NCI-H1417 treated with DMSO at 0.1 percent for 48 hours (cell line): ENCODE data around the gene LTBP4.

Experiments
- DNase-seq: peaks from one replicate; lab custom pipeline; 2025; lab: John Stamatoyannopoulos, UW

LTBP4 gene

DNA sequence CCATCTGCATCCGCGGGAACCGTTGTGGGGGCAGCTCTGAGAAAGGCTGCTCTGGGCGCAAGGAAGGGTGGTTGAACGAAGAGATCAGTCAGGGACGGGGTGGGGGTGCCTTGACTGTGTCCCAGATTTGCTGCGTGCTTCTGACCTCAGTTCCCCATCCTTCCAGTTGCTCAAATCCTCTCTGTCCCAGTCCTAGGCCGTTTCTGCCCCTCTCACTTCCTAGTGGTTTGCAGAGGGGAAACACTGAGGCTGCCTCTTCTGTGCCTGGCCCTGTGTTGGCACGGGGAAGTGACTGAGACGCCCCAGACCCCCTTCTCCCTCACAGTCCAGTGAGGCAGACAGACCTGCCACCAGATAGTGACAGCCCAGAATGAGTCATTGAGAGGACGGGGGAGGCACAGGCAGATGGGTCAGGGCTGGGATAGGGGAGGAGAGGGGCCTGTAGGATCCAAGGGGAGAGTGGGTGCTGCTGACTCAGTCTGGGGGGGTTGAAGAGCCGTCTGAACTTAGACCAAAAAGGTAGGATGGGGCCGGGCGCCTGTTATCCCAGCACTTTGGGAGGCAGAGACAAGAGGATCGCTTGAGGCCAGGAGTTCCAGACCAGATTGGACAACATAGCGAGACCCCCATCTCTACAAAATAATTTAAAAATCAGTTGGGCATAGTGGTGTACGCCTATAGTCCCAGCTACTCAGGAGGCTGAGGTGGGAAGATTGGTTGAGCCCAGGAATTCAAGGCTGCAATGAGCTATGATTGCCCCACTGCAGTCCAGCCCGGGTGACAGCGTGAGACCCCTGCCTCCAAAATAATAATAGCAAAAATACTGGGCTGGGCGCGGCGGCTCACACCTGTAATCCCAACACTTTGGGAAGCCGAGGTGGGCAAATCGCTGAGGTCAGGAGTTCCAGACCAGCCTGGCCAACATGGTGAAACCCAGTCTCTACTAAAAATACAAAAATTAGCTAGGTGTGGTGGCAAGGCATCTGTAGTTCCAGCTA lies 62.8 kb downstream of the LTBP4 start:
- no peak for DNase-seq

DNA sequence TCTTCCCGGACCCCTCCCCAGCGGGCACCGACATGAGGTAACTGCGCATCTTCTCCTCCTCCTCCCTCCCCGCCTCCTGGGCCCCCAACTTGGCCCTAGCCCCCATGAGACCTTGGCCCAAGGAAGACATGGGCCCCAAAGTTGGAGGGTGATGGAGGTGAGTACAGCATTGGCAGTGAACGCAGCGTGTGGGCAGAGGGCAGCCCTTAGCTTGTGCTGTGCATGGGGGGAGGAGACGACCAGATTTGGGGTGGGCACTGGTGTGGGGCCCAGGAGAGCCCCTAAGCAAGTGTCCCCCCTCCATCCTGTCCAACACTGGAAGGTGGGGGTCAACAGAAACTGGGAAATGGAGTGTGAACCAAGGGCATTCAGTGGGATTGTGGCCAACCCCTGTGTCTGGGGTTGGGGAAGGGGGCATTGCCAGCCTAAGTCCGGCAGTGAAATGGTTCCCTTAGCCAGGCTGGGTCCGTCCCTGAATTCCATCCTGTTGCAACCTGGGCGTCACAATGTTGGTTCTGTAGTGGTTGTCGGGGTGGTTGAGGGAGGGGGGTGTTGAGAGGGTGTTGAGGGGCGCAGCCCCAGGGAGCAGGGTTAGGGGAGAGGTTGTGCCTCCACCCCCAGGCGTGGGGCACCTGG lies 65.8 kb downstream of the LTBP4 start:
- DNase-seq = no peak

DNA sequence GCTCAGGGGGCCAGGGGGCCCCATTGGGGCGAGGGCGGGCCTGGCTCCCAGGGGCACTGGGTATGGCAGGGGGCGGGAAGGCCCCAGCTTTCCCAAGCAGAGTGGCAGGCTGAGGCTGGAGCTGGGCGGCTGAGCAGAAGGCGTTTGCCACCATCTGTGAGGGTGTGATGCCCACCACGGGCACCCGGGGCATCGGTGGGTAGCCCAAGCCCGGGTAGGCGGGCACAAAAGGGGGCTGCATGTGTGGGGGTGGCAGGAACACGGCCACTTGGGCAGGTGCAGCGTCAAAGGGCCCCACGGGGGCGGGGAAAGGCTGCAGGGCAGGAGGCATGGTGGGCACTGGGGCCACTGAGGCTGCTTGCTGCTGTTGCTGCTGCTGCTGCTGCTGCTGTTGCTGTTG lies 66.4 kb downstream of the LTBP4 start:
- DNase-seq = no peak

DNA sequence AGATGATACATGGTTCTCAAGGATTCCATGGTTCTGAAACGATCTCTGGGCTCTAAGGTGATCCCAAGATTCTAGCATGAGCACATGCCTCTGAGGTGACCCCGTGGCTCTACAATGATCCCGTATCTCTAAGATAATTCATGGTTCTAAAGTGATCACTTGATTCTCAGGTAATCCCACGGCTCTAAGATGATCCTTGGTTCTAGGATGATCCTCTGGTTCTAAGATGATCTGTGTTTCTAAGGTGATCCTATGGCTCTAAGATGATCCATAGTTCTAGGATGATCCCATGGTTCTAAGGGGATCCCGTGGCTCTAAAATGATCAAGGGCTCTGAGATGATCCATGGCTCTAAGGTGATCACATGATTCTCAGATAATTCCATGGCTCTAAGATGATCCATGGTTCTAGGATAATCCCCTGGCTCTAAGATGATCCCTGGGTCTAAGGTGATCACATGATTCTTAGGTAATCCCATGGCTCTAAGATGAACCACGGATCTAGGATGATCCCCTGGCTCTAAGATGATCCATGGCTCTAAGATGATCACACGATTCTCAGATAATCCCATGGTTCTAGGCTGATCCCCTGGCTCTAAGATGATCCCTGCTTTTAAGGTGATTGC lies 67.9 kb downstream of the LTBP4 start:
- DNase-seq = no peak

DNA sequence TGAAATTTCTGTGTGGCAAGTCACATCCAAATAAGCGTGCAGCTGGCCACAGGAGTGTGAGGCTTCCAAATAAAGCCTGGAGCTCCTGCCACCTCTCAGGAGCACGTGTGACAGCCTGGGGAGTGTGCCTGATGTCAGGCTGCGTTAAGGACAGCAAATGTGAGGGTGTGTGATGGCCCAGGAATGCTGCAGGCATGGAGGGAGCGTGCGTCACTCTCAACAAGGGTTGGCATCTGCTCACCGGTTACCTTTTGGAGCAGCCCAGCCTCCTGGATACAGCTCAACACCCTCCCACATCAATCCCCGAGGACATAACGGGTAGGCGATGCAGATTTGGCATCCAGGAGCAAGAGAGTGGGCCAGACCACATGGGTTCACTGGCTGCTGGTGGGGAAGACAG lies 70.2 kb downstream of the LTBP4 start:
- no peak for DNase-seq

DNA sequence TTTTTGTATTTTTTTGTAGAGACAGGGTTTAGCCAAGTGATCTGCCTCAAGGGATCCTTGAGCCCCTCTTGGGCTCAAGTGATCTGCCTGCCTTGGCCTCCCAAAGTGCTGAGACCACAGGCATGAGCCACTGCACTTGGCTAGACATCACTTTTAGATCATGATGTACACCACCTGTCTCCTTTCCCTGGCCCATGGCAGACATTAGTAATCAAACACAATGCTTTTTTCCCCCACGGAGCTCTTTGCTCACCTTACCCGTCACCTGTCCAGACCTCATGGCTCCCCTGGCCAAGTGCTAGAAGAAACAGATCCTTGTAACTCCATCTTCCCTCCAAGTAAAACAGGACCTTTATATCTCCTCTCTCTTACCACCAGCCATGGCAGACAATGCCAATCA lies 70.9 kb downstream of the LTBP4 start:
- no peak for DNase-seq

DNA sequence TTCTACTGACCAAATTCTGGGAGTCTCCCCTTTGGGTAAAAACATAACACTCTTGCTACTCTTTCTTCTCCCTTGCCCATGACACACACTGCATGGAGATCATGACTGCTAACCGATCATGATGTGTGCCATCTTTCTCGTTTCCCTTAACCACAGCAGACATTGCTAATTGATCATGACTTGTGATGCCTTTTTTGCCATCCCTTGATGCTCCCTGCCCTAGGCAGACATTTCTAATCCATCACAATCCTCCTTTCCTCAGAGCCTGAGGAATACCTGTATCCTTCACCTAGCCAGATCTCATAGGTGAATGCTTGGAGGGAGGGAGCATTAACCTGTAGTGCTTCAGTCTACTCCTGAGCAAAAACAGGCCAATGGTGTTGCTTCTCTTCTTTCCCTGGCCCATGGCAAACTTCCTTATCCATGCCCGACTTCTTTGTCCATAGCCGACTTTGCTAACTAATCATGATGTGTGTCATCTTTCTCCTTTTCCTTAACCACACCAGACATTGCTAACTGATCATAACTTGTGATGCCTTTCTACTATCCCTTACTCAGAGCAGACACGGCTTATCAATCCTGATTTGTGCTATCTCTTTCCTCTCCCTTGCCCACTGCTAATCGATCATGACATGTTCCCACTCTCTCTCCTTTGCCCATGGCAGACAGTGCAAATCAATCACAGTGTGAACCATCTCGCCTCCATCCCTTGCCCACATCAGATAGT lies 71.6 kb downstream of the LTBP4 start:
- no peak for DNase-seq

DNA sequence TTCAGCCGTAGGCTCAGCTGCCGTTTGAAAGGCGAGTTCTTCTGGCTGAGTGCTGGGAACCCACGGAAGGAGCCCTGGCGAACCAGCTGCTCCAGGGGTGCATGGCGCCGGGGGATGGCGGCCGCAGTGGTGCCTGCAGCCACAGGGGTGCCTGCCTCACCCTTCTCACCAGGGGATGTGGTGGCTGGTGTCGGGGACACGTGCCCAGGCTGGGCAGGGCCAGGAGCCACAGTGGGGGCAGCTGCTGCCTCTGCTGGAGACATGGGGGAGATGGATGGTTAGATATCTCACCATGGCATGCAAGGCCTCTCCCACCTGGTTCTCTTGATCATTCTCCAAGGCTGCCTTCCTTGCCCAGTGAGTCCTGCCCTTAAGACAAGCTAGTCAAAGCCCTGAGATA lies 72.2 kb downstream of the LTBP4 start:
- no peak for DNase-seq

DNA sequence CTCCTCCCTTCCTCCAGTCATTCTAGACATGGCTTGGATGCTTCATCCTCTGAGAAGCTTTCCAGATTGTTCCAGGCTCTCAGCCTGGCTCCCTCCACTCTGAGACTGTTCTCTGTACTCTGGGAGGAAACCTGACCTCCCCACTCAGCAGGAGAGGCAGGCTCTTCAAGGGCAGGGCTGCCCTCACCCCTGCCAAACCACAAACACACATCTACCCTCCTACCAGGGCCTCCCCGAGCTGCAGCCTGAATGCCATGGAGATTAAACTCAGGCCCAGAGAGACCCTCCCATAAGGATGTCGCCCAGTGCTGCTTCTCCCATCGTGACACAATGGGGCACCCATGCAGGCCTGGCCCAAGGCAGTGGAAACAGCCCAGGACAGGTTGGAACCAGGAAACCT lies 73.1 kb downstream of the LTBP4 start:
- DNase-seq = no peak

DNA sequence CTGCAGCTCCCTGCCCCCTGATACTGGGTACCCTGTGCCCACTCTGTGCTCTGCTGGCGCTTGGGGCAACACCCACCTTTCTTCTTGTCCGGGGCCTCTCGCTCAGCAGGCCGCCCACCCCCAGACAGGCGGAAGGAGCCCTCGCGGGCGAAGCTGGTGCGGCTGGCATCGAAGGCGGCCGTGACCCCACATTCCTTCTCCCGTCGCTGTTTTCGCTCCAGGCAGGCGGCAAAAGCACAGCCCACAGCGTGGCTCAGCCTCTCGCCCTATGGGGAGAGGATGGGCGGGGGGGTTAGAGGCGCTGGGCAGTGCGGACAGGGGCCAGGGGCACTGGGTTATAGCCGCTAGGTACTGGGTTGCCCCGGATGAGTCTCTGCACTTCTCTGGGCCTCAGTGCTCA lies 76.0 kb downstream of the LTBP4 start:
- no peak for DNase-seq
